ENCODE data around the gene PET100. TPM values are rescaled to one million over a fixed set of nuclear protein-coding genes. Genes with fewer than 3 reads are reported as not detected.

The PET100 gene
- total RNA-seq, 6 experiments from 2014 or later = 82.1 to 138 (median 110) TPM

- peaks cover 16% of the 10 kb centered on the region for H3K36me3 Mint-ChIP-seq (ENCODE audit: low read depth)
- no peak overlapping the region for H3K27ac Mint-ChIP-seq
- no peaks in the 10 kb centered on the region for H3K9me3 Mint-ChIP-seq
- no peak for DNase-seq
- no peaks in the 10 kb centered on the region; the same call in none of the 2 replicates for H3K27me3 Mint-ChIP-seq (ENCODE audit: insufficient read depth)
- TF ChIP-seq CTCF (IDR thresholded peaks at IDR 0.05) = no peak
- H3K4me1 Mint-ChIP-seq (ENCODE audit: low read depth) = no peaks in the 10 kb centered on the region
- no peak overlapping the region for H3K4me3 Mint-ChIP-seq
These were observed 14.5 kb upstream of the PET100 start for GRCh38 chr19:7614859-7615741.

GRCh38 chr19:7617172-7617571 lies 12.4 kb upstream of the PET100 start:
- Mint-ChIP-seq H3K27me3 (ENCODE audit: insufficient read depth) (no peaks in the 10 kb centered on the region; the same call in none of the 2 replicates), H3K4me1 (ENCODE audit: low read depth) (no peaks in the 10 kb centered on the region), H3K9me3 (no peaks in the 10 kb centered on the region), H3K27ac (no peak overlapping the region), H3K4me3 (no peak overlapping the region), H3K36me3 (ENCODE audit: low read depth) (peaks cover 25% of the 10 kb centered on the region)
- DNase-seq = no peak
- TF ChIP-seq CTCF (IDR thresholded peaks at IDR 0.05) = no peak

DNA sequence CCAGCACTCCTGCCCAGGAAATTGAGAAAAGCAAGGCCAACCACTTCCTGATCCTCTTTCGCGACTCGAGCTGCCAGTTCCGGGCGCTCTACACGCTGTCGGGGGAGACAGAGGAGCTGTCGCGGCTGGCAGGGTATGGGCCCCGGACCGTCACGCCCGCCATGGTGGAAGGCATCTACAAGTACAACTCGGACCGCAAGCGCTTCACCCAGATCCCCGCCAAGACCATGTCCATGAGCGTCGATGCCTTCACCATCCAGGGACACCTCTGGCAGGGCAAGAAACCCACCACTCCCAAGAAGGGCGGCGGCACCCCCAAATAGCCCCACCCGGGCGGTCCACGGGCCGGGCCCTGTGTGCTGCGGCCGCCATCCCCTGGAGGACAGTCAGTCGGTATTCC lies 11.9 kb upstream of the PET100 start:
- no peaks in the 10 kb centered on the region; the same call in none of the 2 replicates for H3K27me3 Mint-ChIP-seq (ENCODE audit: insufficient read depth)
- no peak for TF ChIP-seq CTCF (IDR thresholded peaks at IDR 0.05)
- DNase-seq = no peak
- H3K9me3 Mint-ChIP-seq = no peaks in the 10 kb centered on the region
- no peaks in the 10 kb centered on the region for H3K4me1 Mint-ChIP-seq (ENCODE audit: low read depth)
- H3K27ac Mint-ChIP-seq = no peak overlapping the region
- H3K4me3 Mint-ChIP-seq = no peak overlapping the region
- peaks cover 31% of the 10 kb centered on the region for H3K36me3 Mint-ChIP-seq (ENCODE audit: low read depth)

DNA sequence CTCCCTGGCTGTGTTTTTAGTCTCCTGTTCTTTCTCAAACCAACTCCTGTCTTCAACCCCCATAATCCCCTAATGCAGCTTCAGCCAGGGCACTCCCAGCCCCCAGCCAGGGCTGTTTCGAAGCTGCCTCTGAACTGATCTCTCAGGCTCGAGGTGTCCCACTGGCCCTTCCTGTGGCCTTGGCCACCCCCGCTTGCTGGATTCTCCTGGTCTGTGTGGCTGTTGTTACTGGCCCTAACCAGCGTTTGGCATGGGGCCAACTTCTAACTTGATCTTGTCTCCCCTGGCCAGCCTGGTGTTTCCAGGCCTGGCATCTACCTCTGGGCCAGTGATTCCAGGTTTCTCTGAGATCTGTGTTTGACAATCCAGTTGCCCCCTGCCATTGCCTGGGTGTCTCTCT lies 11.2 kb upstream of the PET100 start:
- no peak for DNase-seq
- Mint-ChIP-seq H3K36me3 (ENCODE audit: low read depth) (peaks cover 37% of the 10 kb centered on the region), H3K27ac (no peak overlapping the region; the same call in 1 of the 2 replicates), H3K4me3 (no peak overlapping the region), H3K4me1 (ENCODE audit: low read depth) (no peaks in the 10 kb centered on the region), H3K27me3 (ENCODE audit: insufficient read depth) (peaks cover 2% of the 10 kb centered on the region), H3K9me3 (no peaks in the 10 kb centered on the region)
- no peak for TF ChIP-seq CTCF (IDR thresholded peaks at IDR 0.05)

- H3K27ac Mint-ChIP-seq = no peak overlapping the region; the same call in 1 of the 2 replicates
- no peaks in the 10 kb centered on the region for H3K9me3 Mint-ChIP-seq
- H3K4me1 Mint-ChIP-seq (ENCODE audit: low read depth) = no peaks in the 10 kb centered on the region
- TF ChIP-seq CTCF (IDR thresholded peaks at IDR 0.05) = no peak
- DNase-seq = no peak
- H3K36me3 Mint-ChIP-seq (ENCODE audit: low read depth) = peaks cover 38% of the 10 kb centered on the region
- no peak overlapping the region for H3K4me3 Mint-ChIP-seq
- H3K27me3 Mint-ChIP-seq (ENCODE audit: insufficient read depth) = peaks cover 2% of the 10 kb centered on the region
These were observed 10.7 kb upstream of the PET100 start for GRCh38 chr19:7618771-7619510.
